HL-60 (cell line): Measurements from ENCODE around the gene CXCR5.

ENCODE experiments used
- CTCF ChIP-seq: IDR thresholded peaks from one replicate; pipeline ENCODE4 v1.5.1; 2011; ENCODE audit warnings: low read length, control low read depth, inconsistent platforms; ENCODE audit not compliant: insufficient read depth
- GABPA ChIP-seq: IDR thresholded peaks from 2 replicates; pipeline ENCODE4 v1.6.1; 2012; ENCODE audit warnings: low read depth
- POLR2AphosphoS5 ChIP-seq: IDR thresholded peaks from 2 replicates; pipeline ENCODE4 v1.6.1; 2012; ENCODE audit warnings: low read depth
- REST ChIP-seq: IDR thresholded peaks from 2 replicates; pipeline ENCODE4 v1.6.1; 2012; ENCODE audit warnings: low read depth; ENCODE audit not compliant: insufficient replicate concordance
- SPI1 ChIP-seq: IDR thresholded peaks from 2 replicates; pipeline ENCODE4 v1.6.1; 2012; ENCODE audit warnings: low read depth, mild to moderate bottlenecking, borderline replicate concordance

GRCh38 chr11:118842369-118842768 is 41.3 kb upstream of the CXCR5 start:
- no peak for TF ChIP-seq CTCF
- TF ChIP-seq POLR2AphosphoS5 = no peak
- TF ChIP-seq SPI1 = no peak
- TF ChIP-seq GABPA = no peak
- no peak for TF ChIP-seq REST
